ENCODE results near the gene BNC2.

The BNC2 gene

DNA sequence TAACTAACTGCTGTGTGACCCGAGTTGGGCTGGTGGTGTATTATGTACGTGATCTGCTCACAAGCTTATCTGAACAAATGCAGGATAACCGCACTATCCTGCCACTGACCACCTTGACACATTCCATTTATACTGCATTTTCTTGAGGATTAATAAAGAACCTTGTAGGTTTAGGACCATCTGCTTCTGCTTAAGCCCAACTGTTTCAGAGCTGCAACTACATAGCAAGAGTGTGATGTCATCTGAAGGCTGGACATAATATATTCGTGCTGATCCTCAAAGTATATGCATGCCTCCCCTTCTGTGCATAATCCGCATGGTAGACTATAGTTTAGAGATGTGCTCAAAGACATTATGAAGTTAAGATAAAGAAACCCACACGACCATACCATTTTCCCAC lies 435.9 kb downstream of the BNC2 start:
- DNase-seq: no peak

DNA sequence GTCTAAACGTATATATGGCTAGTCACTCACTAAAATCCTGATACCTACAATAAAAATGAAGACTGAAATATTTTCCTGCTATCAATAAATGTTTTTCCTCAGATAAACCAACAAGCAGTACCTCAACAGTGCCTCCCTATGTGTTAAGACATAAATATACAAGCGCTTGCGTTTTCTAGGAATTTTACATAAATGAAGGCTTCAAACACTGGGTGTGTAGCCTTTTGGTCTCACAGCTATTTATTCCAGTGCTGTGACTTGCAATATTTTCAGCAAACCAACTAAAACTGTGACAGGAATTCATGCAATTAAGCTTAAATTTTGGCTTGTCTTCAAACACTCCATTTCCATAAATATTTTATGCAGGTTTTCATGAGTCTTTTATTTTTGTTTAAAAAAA lies 437.0 kb downstream of the BNC2 start:
- no peak for DNase-seq

DNA sequence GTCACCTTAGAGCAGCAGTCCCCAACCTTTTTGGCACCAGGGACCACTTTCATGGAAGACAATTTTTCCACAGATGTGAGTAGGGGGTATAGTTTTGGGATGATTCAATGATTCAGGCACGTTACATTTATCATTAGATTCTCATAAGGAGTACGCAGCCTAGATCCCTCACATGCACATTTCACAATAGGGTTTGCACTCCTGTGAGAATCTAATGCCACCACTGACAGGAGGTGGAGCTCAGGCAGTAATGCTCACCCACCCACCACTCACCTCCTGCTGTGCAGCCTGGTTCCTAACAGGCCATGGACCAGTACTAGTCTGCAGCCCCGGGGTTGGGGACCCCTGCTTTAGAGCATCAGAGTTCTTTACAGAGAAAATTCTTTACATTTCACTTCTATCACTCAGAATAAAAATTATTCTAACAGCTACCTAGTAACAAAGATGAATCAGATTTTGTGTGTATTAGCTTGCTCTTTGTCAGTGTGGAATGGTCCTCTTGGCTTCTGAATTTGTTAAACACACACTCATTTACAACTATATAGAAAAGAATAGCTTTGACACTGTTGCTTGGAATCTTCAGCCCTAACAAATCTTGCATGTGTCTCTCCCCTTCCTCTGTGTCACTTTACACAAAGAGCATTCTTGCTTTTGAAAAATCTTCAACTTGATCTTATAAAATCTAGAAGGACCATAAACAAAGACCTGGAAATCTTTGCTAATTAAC lies 438.6 kb downstream of the BNC2 start:
- no peak for DNase-seq

DNA sequence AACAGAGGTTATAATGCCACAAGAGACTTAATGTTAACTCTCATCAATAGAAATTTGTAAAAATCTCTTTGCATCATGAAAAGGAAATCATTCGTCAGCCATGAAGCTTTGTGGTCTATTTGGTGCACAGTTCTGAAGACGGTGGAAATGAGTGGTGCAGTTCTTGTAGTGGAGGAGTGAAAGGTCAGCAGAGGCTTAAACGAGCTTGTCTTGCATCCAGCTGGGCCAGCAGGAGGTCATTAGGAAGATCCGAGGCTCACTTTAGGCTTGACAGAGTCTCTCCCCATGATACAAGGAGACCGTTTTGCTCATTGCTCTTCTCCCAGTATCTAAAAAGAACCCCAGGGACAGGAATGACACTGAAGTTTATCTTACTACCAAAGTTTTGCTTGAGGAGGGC lies 440.8 kb downstream of the BNC2 start:
- DNase-seq: no peak

DNA sequence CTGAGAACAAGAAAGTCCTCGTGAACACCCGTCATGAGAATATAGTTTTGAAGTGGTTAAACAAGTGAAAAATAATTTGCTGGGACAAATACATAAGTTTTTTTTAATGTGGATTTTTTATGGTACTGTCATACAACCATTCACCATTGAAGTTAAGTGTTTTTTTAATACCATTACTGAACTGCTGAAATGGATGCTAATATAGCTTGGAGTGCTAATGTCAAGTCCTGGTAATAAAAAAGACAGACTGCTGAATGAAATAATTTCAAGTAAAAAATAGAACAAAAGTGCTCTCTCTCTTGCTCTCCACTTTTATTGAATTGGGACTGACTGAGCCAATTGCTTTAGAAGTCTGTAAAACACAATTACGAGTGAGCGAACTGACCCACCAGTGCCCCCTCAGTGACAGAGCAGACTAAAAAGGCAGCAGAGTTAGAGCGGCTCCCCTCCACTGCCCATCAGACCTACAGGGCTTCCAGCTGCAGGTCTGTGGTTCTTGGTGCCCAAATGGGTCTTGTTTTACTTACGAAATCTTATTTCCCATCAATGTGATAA lies 442.5 kb downstream of the BNC2 start:
- DNase-seq: no peak

DNA sequence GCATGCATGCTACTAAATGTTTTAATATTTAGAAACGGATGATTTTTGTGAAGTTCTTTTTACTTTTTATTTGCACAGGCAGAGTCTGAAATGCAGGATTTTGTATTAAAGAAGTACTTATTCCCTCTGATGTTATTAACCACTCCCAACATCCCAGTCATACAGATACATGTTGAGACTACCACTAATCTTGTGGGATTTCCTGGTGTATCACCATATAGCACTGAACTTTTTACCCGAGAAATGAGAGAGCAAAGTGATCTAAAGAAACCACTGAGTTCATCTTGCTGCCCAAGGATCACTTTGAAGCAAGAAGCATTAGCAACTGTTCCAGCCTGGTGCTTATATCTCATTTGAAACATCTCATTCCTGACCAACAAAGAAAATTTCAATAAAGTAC lies 443.8 kb downstream of the BNC2 start:
- DNase-seq: no peak

DNA sequence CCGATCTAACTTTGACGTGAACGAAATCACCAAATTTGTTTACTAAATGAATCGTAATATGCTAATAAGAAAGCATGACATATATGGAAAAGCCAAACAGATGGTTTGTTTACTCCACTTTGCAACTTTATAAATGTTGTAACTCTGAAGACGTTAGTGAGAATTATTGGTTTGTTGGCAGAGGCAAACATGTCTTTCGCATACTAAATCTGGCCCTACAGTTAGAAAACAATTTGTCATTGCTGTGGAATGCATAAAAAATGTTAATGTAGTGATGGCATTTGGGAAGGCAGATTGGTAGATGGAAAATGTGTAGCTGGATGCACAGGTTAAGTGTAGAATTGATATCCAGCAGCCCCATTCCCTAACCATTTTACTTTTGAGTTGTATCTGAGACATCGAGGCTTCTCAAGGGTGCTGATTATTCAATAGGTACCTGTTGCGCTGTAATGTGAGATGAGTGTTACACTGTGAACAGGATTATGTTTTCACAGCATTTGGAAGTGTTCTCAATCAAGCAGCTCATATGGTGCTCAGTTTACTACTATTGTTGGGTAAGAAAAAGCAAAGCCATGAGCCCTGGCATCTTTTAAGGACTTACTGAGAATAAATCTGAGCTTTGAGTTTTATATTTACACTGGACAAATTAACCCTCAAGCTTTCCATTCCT lies 444.8 kb downstream of the BNC2 start:
- no peak for DNase-seq

DNA sequence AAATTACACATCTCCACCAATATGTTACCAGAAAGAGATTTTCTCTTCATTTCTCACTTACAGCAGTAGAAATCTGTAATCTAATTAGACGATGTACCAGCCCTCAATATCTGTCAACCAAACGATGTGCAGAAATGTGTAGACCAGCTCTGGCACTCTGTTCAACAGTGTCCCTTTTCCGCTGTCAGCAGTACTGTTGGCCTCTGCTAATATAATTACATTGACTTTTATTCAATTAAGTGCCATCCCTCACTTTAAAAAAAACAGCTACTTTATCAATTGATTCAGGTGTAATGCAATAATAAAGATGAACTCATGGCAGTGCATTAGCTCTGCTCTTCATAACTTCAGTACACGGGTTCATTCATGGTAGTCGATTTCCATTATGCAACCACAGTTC lies 448.4 kb downstream of the BNC2 start:
- no peak for DNase-seq

DNA sequence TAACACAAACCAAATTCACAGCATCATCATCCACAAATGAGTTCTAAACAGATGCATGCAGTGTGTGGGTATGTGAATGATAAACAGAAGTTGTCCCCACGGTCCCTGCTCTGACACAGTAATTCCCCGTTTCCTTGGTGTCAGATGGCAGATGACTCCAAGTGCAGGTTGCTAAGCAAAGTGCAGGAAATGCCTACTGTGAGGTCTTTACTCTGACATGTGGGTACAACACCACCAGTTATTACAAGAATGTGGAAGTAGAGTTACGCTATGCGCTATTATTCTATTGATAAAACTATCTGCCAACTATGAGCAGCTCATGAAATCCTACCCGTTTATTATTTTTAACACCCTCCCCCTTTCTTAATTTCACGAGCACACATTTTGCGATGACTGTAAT lies 448.9 kb downstream of the BNC2 start:
- no peak for DNase-seq

DNA sequence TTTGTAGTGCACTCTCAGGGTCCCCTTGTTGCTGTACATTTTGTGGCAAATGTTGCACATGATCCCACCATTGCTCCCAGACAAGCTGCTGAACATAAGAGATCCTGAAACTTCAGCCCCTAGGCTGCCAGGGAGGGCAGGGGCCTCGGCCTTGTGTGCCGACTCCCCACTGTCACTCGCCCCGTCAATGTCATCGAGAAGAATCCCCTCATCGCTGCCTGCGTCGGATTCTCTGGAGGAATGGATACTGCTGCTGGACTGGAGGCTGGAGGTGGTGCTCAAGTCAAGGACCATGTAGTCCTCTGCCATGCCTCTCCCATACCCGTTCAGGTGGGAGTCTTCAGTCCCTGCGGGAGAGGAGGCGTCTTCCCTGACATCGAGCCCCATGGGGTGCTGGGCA lies 451.3 kb downstream of the BNC2 start:
- no peak for DNase-seq

DNA sequence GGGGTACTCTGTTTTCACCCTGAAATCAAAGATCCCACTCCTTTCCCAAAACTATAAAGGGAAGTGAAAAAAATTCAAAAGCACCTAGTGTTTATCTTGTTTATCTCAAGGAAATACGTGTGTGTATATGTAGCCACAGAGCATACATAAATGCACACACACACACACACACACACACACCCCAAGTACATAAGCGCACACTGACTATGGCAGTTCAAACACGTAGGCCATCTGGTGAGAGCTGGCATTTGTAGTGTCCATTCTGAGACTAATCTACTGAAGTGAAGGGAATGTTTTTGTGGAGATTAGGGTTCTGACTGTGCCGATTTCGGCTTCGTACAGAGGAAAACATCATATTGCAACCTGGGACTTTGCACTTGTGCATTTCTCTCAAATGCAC lies 451.7 kb downstream of the BNC2 start:
- no peak for DNase-seq

DNA sequence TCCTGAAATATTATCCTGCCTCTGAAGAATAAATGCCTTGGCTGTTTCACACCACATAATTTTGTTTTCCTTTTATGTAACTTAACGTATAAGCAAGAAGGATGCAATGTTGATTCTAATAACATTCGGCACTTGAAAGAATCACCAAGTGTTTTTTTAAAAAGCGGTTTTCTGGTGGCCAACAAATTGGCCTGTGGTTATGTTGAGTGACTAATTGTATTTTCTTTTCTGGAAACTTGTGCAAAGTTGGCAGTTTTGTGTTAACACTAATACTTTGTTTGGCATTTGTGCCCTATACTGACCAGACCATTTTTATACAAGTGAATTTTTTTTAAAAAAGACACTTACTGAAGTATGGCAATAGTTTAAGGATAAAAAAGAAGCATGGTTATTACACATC lies 452.7 kb downstream of the BNC2 start:
- no peak for DNase-seq

DNA sequence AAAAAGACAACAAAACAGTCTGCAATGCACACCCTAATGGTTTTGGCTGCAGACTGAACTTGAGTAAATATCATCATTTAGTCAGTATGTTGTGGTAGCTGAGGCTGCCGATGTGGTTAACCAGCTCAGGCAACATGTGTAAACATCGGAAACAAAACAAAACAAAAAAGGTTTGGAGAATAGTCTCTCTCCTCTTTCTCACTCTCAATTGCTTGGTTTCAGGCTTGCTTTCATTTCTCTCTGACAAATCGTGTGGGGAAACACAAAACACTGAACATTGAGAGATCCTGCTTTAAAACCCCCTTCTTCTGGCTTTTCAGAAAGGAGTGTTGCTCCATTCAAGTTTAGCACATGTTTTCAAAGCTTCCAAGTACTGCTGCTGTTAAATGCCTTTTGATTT lies 453.3 kb downstream of the BNC2 start:
- DNase-seq: peak; percentile 52

DNA sequence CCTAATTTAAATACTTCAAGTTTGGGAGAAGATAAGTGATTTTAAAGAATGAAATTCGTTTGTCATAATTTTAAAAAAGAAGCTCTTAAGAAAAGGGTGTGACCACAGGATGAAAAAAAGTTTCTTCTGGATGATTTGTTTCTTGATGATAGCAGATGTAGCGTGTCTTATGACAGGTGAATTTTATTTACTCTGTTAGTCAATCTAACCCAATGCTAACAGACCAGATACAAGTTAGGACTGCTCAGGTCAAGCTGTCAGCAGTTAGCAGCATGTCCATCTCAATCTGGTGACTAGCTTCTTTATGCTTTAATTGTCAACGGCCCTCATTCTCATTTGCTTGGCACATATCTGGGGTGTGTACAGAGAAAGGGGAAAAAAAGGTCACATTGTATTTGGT lies 456.0 kb downstream of the BNC2 start:
- no peak for DNase-seq

DNA sequence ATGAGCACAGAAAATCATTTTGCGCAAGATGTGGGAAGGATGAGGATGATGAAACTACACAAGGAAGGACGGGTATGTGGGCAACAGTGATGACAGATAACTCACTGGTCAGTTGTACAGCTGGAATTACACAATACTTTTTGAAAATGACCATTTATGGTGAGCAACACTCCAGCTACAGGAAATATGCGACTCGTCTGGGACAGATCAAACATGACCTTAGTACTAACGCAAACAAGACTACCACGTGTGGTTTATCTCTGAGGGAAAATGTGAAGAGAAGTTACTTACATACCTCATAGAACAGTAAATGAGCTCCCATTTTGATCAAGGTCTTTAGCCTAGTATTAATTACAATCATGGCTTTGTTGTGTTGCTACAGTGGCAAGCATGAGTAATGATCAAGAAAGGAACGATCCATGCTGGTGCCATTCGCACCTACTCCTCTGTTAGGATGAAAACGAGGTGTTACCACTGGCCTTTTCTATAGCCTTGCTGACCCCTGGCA lies 456.9 kb downstream of the BNC2 start:
- no peak for DNase-seq

DNA sequence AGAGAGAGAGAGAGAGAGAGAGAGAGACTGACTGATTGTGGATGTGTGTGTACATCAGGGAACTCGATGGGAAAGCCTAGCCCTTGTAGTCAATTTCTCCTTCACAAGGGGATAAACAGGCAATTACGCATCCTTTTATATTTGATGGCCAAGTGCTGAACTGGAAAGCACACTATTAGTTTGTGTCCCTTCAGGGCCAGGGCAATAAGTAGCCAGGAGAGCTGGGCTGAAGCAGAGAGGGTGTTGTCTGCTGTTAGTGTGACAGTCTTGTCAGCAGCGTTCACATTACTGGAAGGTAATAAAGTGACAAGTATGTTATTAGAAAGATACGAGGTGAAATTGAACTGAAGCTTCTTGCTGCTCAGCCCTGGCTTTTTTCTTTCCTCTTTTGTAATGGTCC lies 457.7 kb downstream of the BNC2 start:
- no peak for DNase-seq

DNA sequence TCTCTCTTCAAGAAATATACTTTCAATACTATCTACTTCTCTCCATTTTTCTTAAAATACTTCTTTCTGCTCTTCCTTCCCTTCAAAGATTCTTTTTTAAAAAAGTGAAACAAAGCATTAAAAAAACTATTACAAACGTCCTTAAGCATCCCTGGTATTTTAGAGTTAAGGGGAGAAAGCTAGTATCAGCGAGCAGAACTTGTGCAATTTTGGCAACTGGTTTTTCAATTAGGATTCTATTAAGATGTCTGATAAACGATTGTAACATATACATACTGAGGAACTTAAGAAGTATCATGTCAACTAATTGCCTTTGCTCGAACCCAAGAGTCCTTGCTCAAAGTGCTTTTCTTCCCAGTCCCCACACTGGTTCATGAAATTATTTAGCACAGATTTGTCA lies 459.2 kb downstream of the BNC2 start:
- no peak for DNase-seq

DNA sequence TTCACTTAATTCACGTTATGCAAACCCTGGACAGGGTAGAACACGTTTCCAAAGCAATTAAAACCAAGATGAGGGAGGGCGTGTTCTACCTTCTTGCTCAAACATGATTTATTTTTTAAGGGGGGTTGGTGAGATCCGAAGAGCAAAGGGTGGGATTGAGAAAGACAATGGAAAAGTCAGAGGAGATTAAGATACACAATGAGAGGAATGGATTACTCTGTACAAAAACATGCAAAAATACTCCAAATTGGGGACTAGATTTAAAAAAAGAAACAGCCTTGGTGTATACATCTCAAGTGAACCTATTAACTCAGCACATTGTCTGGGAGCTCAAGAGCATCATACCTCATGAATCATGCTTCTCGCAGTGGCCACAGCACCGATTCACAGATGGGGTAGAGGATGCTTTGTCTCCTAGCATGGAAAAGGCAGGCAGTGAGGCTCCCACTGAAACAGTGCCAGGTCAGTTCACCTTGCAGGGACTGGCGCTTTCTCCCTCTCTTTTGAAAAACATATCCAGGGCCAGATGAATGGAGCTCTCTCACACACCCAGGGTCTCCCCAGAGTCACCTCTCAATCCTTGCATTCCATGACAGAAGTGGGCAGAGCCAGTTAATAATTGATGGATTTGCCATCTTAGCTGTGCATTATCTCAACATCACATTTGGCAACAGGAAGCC lies 459.7 kb downstream of the BNC2 start:
- DNase-seq: no peak

DNA sequence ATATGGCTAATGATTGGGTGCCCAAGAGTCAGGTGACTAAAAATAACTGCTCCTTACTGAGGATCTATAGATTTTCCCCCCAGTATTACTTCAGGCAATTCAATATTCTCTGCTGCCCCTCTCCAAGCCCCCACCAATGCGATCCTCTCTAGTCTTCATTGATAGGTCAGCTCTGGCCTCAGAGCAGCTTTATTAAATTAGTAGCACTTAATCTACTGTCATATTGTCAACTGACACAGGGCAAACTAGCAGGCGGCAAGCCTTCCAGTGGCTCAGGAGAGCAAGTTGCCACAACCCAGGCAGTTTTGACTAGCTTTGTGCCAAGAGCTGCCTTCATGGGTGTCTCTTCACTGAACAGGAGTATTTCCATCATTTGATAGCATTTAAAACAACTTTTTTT lies 462.9 kb downstream of the BNC2 start:
- no peak for DNase-seq

DNA sequence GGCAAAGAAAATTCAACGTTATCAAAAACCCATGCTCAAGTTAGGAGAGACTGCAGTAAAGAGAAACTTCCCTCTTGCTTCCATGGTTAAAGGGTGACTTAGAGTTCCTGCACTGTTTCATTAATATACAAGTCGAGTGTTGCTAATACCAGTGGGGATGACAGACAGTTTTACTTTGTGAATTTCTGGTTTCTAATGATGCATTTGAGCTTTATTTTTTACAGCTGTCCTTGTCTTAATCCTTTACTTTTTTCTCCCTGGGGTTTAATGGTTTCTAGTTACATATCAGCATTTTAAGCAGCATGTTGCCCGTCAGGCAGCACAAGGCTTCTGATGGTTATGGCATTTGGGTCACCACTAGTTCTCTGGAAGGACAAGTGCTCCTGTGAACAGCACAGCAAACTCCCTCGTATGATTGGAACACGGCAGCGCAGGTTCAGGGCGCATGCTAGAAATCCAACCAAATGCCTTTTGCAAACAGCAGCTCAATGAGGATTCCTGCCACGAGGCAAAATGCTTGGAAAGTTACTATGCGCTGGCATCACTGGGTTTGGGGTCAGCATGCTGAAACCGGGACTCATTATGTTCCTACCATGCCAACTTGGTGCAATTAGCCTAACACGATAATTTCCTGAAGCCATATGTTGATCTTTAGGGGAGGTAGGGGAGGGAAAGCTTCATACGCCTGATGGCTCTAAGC lies 463.8 kb downstream of the BNC2 start:
- DNase-seq: no peak

DNA sequence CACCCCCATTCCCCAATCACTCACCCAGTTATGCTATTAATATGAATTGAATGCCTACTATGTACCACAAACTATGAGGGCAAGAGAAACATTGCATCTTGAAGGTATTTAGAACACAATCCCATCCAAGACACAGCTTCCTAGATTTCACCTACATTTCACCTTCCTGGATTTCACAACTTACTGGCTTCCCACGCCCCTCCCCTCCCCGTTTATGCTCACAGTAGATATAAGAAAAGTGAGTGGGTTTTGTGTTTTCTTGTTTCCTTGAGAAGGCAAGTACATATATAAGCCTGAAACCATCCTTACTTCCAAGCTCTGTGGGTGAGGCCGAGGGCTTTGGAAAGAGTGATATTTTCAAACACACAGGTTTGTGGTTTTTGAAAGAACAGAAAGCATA lies 465.0 kb downstream of the BNC2 start:
- DNase-seq: no peak

DNA sequence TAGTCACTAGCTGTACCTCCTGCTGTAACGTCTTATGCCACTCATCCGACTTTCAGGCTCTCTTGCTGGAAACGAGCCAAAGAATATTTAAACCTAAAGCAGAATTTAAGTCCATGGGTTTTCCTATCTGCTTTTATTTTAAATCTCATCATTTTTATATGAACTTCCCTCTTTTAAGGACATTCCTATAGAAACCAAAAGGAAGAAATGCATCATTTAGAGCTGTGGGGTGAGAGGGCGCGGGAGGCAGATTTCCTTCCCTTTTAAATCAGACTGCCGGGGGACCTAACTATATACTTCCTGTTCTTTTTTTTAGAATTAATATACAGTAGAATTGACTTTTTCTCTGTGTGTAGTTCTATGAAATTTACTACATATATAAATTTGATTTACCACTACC lies 468.8 kb downstream of the BNC2 start:
- DNase-seq: no peak

DNA sequence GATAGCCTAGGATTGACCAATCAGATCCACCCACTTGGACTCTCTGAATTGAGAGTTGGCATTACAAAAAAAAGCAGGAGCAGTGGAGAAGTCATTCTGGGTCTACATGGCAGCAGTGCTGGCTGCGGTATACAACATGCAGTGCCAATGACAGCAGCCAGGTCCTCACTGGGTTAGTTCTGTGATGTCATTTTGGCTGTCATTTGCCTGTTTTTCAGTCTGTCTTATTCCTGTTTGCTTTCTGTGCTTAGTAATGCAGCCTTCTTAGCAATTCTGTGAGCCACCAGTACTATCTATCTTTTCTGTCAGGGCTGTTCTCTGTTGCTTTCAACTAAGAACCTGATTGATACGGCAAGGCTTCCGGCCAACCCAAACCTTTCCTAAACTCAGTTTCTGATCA lies 471.8 kb downstream of the BNC2 start:
- DNase-seq: no peak

Data from left hindlimb (tissue), 1 donor.